ENCODE data around the gene RGS19. TPM values are rescaled to one million over a fixed set of nuclear protein-coding genes. Genes with fewer than 3 reads are reported as not detected.

The RGS19 gene
- total RNA-seq, 1 donor from 2014 or later, result 7.7 TPM

GRCh38 chr20:64048402-64049044 lies 30.8 kb downstream of the RGS19 start:
- DNase-seq, result no peak

- no peak for DNase-seq
Measured at GRCh38 chr20:64047968-64048401, 31.3 kb downstream of the RGS19 start.

- DNase-seq, result no peak
Measured at GRCh38 chr20:64047046-64047389, 32.3 kb downstream of the RGS19 start.

GRCh38 chr20:64045346-64046011 lies 33.8 kb downstream of the RGS19 start:
- DNase-seq, result no peak

GRCh38 chr20:64044484-64045247 lies 34.7 kb downstream of the RGS19 start:
- no peak for DNase-seq

- no peak for DNase-seq
Measured at GRCh38 chr20:64043768-64044167, 35.5 kb downstream of the RGS19 start.

- DNase-seq, result no peak
Measured at GRCh38 chr20:64042054-64042781, 37.1 kb downstream of the RGS19 start.

- no peak for DNase-seq
Measured at GRCh38 chr20:64041781-64042053, 37.6 kb downstream of the RGS19 start.

GRCh38 chr20:64041040-64041780 lies 38.1 kb downstream of the RGS19 start:
- DNase-seq, result no peak

- no peak for DNase-seq
Measured at GRCh38 chr20:64040231-64041039, 38.9 kb downstream of the RGS19 start.

GRCh38 chr20:64039293-64040160 lies 39.8 kb downstream of the RGS19 start:
- DNase-seq, result no peak

GRCh38 chr20:64038565-64039292 lies 40.6 kb downstream of the RGS19 start:
- peak; percentile 76 for DNase-seq

GRCh38 chr20:64038224-64038564 lies 41.1 kb downstream of the RGS19 start:
- DNase-seq, result no peak

GRCh38 chr20:64037498-64038213 lies 41.7 kb downstream of the RGS19 start:
- DNase-seq, result no peak

GRCh38 chr20:64037199-64037497 lies 42.2 kb downstream of the RGS19 start:
- no peak for DNase-seq

- no peak for DNase-seq
Measured at GRCh38 chr20:64036346-64037198, 42.7 kb downstream of the RGS19 start.

GRCh38 chr20:64035933-64036345 lies 43.4 kb downstream of the RGS19 start, which contains the start of gene C20orf204:
Gene C20orf204, plus strand, starts transcription at chr20:64036182. Its CDS starts 142 bp downstream, at chr20:64036324.
- DNase-seq, result no peak
